Activated CD4-positive, alpha-beta T cell treated with anti-CD3 and anti-CD28 coated beads, Interleukin-2, amount 50 U/mL, for 1 hour (primary cell): Measurements from ENCODE around the gene CC2D1A.

Source experiments
- DNase-seq: peaks from one replicate; pipeline ENCODE4 v3.0.0-alpha.2; 2020

Gene CC2D1A

GRCh38 chr19:13880059-13881043 lies 25.6 kb upstream of the CC2D1A start:
- DNase-seq, result peak; percentile 99

GRCh38 chr19:13881251-13881691 lies 24.7 kb upstream of the CC2D1A start:
- DNase-seq, result no peak

- no peak for DNase-seq
Observed at GRCh38 chr19:13881692-13882418, 24.1 kb upstream of the CC2D1A start.

- DNase-seq, result no peak
Observed at GRCh38 chr19:13882419-13882795, 23.6 kb upstream of the CC2D1A start.

GRCh38 chr19:13882836-13883235 lies 23.2 kb upstream of the CC2D1A start:
- DNase-seq, result no peak

- DNase-seq, result no peak
Observed at GRCh38 chr19:13883516-13884064, 22.4 kb upstream of the CC2D1A start.

- DNase-seq, result no peak
Observed at GRCh38 chr19:13884726-13885591, 21.0 kb upstream of the CC2D1A start.

GRCh38 chr19:13885826-13886365 lies 20.1 kb upstream of the CC2D1A start:
- no peak for DNase-seq

GRCh38 chr19:13887018-13887436 lies 19.0 kb upstream of the CC2D1A start:
- no peak for DNase-seq

- no peak for DNase-seq
Observed at GRCh38 chr19:13887517-13887916, 18.5 kb upstream of the CC2D1A start.

GRCh38 chr19:13888281-13888680 lies 17.7 kb upstream of the CC2D1A start:
- DNase-seq, result no peak

GRCh38 chr19:13890136-13890535 lies 15.9 kb upstream of the CC2D1A start:
- no peak for DNase-seq

- no peak for DNase-seq
Observed at GRCh38 chr19:13892870-13893269, 13.1 kb upstream of the CC2D1A start.

GRCh38 chr19:13894552-13894951 lies 11.4 kb upstream of the CC2D1A start:
- no peak for DNase-seq

GRCh38 chr19:13896227-13896626 lies 9.8 kb upstream of the CC2D1A start:
- DNase-seq, result no peak

- DNase-seq, result no peak
Observed at GRCh38 chr19:13899393-13899792, 6.6 kb upstream of the CC2D1A start.

- DNase-seq, result no peak
Observed at GRCh38 chr19:13899912-13900584, 6.0 kb upstream of the CC2D1A start.

GRCh38 chr19:13902993-13903555 lies 2.9 kb upstream of the CC2D1A start:
- no peak for DNase-seq

- peak; percentile 34 for DNase-seq
Observed at GRCh38 chr19:13906521-13906904, 512 bp downstream of the CC2D1A start.

- DNase-seq, result no peak
Observed at GRCh38 chr19:13906910-13907309, 909 bp downstream of the CC2D1A start.

- no peak for DNase-seq
Observed at GRCh38 chr19:13908674-13909073, 2.7 kb downstream of the CC2D1A start.
